ENCODE results near the gene GPR35. TPM values are rescaled to one million over a fixed set of nuclear protein-coding genes. Genes with fewer than 3 reads are reported as not detected.

GPR35 gene
- polyA plus RNA-seq, 1 donor = 2.9 TPM

- no peak for DNase-seq
Observed at GRCh38 chr2:240638512-240639160, 13.4 kb downstream of the GPR35 start.

GRCh38 chr2:240639566-240639965, 14.3 kb downstream of the GPR35 start:
- no peak for DNase-seq

- peak; percentile 13 for DNase-seq
Observed at GRCh38 chr2:240640939-240641338, 15.7 kb downstream of the GPR35 start.

- no peak for DNase-seq
Observed at GRCh38 chr2:240642061-240642805, 17.0 kb downstream of the GPR35 start.

- no peak for DNase-seq
Observed at GRCh38 chr2:240642806-240643092, 17.5 kb downstream of the GPR35 start.

GRCh38 chr2:240643093-240643810, 18.0 kb downstream of the GPR35 start:
- no peak for DNase-seq

- no peak for DNase-seq
Observed at GRCh38 chr2:240643811-240644150, 18.5 kb downstream of the GPR35 start.

- no peak for DNase-seq
Observed at GRCh38 chr2:240644171-240644651, 18.9 kb downstream of the GPR35 start.

- no peak for DNase-seq
Observed at GRCh38 chr2:240644859-240645301, 19.6 kb downstream of the GPR35 start.

- no peak for DNase-seq
Observed at GRCh38 chr2:240645346-240645745, 20.1 kb downstream of the GPR35 start.

- no peak for DNase-seq
Observed at GRCh38 chr2:240645801-240646175, 20.5 kb downstream of the GPR35 start.

- no peak for DNase-seq
Observed at GRCh38 chr2:240646176-240646899, 21.1 kb downstream of the GPR35 start.

- no peak for DNase-seq
Observed at GRCh38 chr2:240646900-240647502, 21.7 kb downstream of the GPR35 start.

GRCh38 chr2:240647503-240648154, 22.3 kb downstream of the GPR35 start:
- no peak for DNase-seq

GRCh38 chr2:240648155-240648649, 22.9 kb downstream of the GPR35 start:
- DNase-seq = no peak

GRCh38 chr2:240648650-240649275, 23.5 kb downstream of the GPR35 start:
- no peak for DNase-seq

- DNase-seq = no peak
Observed at GRCh38 chr2:240649331-240649730, 24.1 kb downstream of the GPR35 start.

- DNase-seq = no peak
Observed at GRCh38 chr2:240650254-240650965, 25.1 kb downstream of the GPR35 start.

- DNase-seq = no peak
Observed at GRCh38 chr2:240651185-240651584, 25.9 kb downstream of the GPR35 start.

All from left kidney (tissue), 2 donors.